Endothelial cell of umbilical vein (primary cell): Measurements from ENCODE around the gene KMT5B. TPM values are rescaled to one million over a fixed set of nuclear protein-coding genes. Genes with fewer than 3 reads are reported as not detected.

ENCODE experiments used
- BruUV-seq: library from RNA; stranded (reverse); fragments of 400-500 nt; replicated peaks from 2 replicates; lab custom pipeline; 2021; lab: Mats Ljungman, UMichigan
- CTCF ChIA-PET: fragments of 300-600, 350-600 bp; sonication (Branson Sonifier 250); formaldehyde crosslinking; loops from one replicate; lab custom pipeline; 2021; ENCODE audit warnings: antibody characterized with exemption, inconsistent platforms; lab: Charles Lee
- POLR2A ChIA-PET: fragments of 300-600, 350-600 bp; sonication (Branson Sonifier 250); formaldehyde crosslinking; loops from one replicate; lab custom pipeline; 2021; ENCODE audit warnings: antibody characterized with exemption, inconsistent platforms; lab: Charles Lee
- DNase-seq: peaks from one replicate; pipeline ENCODE4 v3.0.0-alpha.2; 2011; ENCODE audit warnings: low read depth, low spot score
- FAIRE-seq: peaks from 2 replicates; lab custom pipeline; 2011; peaks lifted over from hg19 to GRCh38; lab: Jason Lieb, UNC
- H2AFZ ChIP-seq: 2 replicates; pipeline ENCODE4 v1.6.0; 2012; ENCODE audit warnings: low read depth, low read length, control low read depth, inconsistent platforms
- H3K27ac ChIP-seq: 2 replicates; pipeline ENCODE4 v1.5.1; 2011; ENCODE audit warnings: low read depth, mild to moderate bottlenecking, control low read depth, low read length, moderate library complexity; ENCODE audit not compliant: insufficient read depth
- H3K27me3 ChIP-seq, 2 experiments: 2 replicates each; pipeline versions ENCODE4 v1.6.0 to v1.6.1; 2011; ENCODE audit warnings: low read length in 2 of 2, mixed read lengths in 1 of 2; ENCODE audit not compliant: control insufficient read depth in 2 of 2, insufficient read depth in 2 of 2
- H3K36me3 ChIP-seq, 2 experiments: 2 replicates in 1 of 2; 3 replicates in 1 of 2; pipeline ENCODE4 v1.5.1; 2011; ENCODE audit warnings: low read length in 2 of 2, mild to moderate bottlenecking in 1 of 2, moderate library complexity in 1 of 2; ENCODE audit not compliant: control insufficient read depth in 2 of 2, insufficient read depth in 2 of 2; ENCODE audit errors: extremely low read depth in 1 of 2
- H3K4me1 ChIP-seq: 3 replicates; pipeline ENCODE4 v1.5.1; 2011; ENCODE audit warnings: mild to moderate bottlenecking, low read length; ENCODE audit not compliant: control insufficient read depth, insufficient read depth; ENCODE audit errors: extremely low read depth
- H3K4me2 ChIP-seq: 2 replicates; pipeline ENCODE4 v1.6.1; 2011; ENCODE audit warnings: low read length, control low read depth, mixed read lengths; ENCODE audit not compliant: insufficient read depth
- H3K4me3 ChIP-seq, 3 experiments: fragments of 200-600 bp in 1 of 3; sonication (generic), shearing (Covaris generic) in 1 of 3; replicated peaks in 1 of 3; 2 replicates each; pipeline ENCODE4 v1.5.1; 2011 to 2016; ENCODE audit warnings: control low read depth in 3 of 3, low read length in 3 of 3, mild to moderate bottlenecking in 2 of 3, inconsistent platforms in 1 of 3, low read depth in 1 of 3, moderate library complexity in 1 of 3; ENCODE audit not compliant: insufficient read depth in 1 of 3
- H3K79me2 ChIP-seq: 2 replicates; pipeline ENCODE4 v1.6.0; 2012; ENCODE audit warnings: low read length, inconsistent platforms; ENCODE audit not compliant: control insufficient read depth, insufficient read depth
- H3K9ac ChIP-seq: replicated peaks from 2 replicates; pipeline ENCODE3; 2011; ENCODE audit warnings: low read length, control low read depth; ENCODE audit not compliant: insufficient read depth; ENCODE audit errors: extremely low read depth
- H3K9me1 ChIP-seq: replicated peaks from 3 replicates; pipeline ENCODE4 v1.6.0; 2011; ENCODE audit warnings: mild to moderate bottlenecking, low read length; ENCODE audit not compliant: control insufficient read depth, insufficient read depth; ENCODE audit errors: extremely low read depth
- H3K9me3 ChIP-seq: replicated peaks from 2 replicates; pipeline ENCODE4 v1.5.1; 2012; ENCODE audit warnings: low read length, inconsistent platforms; ENCODE audit not compliant: control insufficient read depth, insufficient read depth
- H4K20me1 ChIP-seq: replicated peaks from 2 replicates; pipeline ENCODE3; 2011; ENCODE audit warnings: mild to moderate bottlenecking, low read length; ENCODE audit not compliant: control insufficient read depth, insufficient read depth; ENCODE audit errors: extremely low read depth
- CTCF ChIP-seq, 2 donors: IDR thresholded peaks; 1 replicate in 1 of 2; 2 replicates in 1 of 2; pipeline ENCODE4 v1.5.1; 2011; ENCODE audit warnings: low read length in 2 of 2, mild to moderate bottlenecking in 2 of 2, moderate library complexity in 2 of 2, control low read depth in 1 of 2, inconsistent platforms in 1 of 2, low read depth in 1 of 2; ENCODE audit not compliant: insufficient read depth in 1 of 2; ENCODE audit errors: extremely low read depth in 1 of 2
- EZH2 ChIP-seq: IDR thresholded peaks from 2 replicates; pipeline ENCODE4 v1.6.1; 2012; ENCODE audit warnings: borderline replicate concordance, low read depth, mild to moderate bottlenecking, moderate library complexity, low read length, inconsistent platforms; ENCODE audit not compliant: severe bottlenecking
- JUN ChIP-seq: IDR thresholded peaks from 2 replicates; pipeline ENCODE4 v1.6.1; 2011; ENCODE audit warnings: borderline replicate concordance, low read depth; ENCODE audit not compliant: insufficient read length, insufficient read depth
- POLR2A ChIP-seq: IDR thresholded peaks from 2 replicates; pipeline ENCODE4 v1.6.1; 2012; ENCODE audit warnings: low read depth, mild to moderate bottlenecking, control low read depth, low read length
- POLR2AphosphoS5 ChIP-seq: IDR thresholded peaks from 2 replicates; pipeline ENCODE4 v1.6.1; 2012; ENCODE audit warnings: low read depth, mild to moderate bottlenecking, control low read depth, low read length, moderate library complexity; ENCODE audit not compliant: insufficient read depth
- dilution Hi-C: fragments of 300-500 bp; cut with MboI; formaldehyde crosslinking; loops from one replicate; pipeline ENCODE4 v1.15.0; 2019; ENCODE audit warnings: low sequenced_read_pairs; ENCODE audit not compliant: extremely low pct_ligation_motif_present
- intact Hi-C: fragments of 100-400 bp; cut with micrococcal nuclease; formaldehyde crosslinking; loops from one replicate; pipeline ENCODE4 v1.10.0; 2022
- polyA plus RNA-seq, 4 experiments: library from polyadenylated mRNA; depleted of rRNA in 3 of 4; stranded (reverse) in 3 of 4; unstranded in 1 of 4; fragments of >200 nt; gene quantifications; 2 replicates each; pipeline versions ENCODE4 v1.2.1 to v1.2.3, GENCODE V29; 2011 to 2012; ENCODE audit warnings: missing spikeins in 1 of 4
- total RNA-seq: library from RNA; stranded (reverse); gene quantifications from 2 replicates; pipeline ENCODE4 v1.2.3, GENCODE V29; 2021

The KMT5B gene
- total and polyA plus RNA-seq, 2 donors (not counting 3 experiments of a cell fraction or from before 2014, with no cell fraction given): 10.1 to 36.3 TPM

GRCh38 chr11:68257477-68258362, 44.6 kb upstream of the KMT5B start:
- Histone ChIP-seq H3K9ac (no peak overlapping the region), H3K9me3 (no peaks in the 10 kb centered on the region), H3K36me3 (peaks cover 0 to 12% of the 10 kb centered on the region in 2 experiments), H4K20me1 (no peaks in the 10 kb centered on the region), H3K27me3 (no peaks in the 10 kb centered on the region), H3K4me1 (peaks cover 2% of the 10 kb centered on the region), H3K9me1 (no peaks in the 10 kb centered on the region), H3K79me2 (no peaks in the 10 kb centered on the region), H3K4me2 (no peak overlapping the region), H3K27ac (no peak overlapping the region), H3K4me3 (no peak overlapping the region), H2AFZ (peak overlapping the region; percentile 75)
- no peak for TF ChIP-seq POLR2AphosphoS5
- TF ChIP-seq POLR2A: no peak
- TF ChIP-seq EZH2: no peak
- no peak for TF ChIP-seq JUN
- peak; percentile 69 to 87 for TF ChIP-seq CTCF (IDR thresholded peaks at IDR 0.05; ENCODE audit: extremely low read depth in 1 of 2, insufficient read depth in 1 of 2, low read depth in 1 of 2, low read length in 2 of 2)
- peak; percentile 94 for FAIRE-seq
- peak; percentile 78 for DNase-seq
- dilution Hi-C loops: no loop called here
- no TSS peak for BruUV-seq
- intact Hi-C loops: loop anchor here (1.0 to 2.0 kb wide), 6 partner anchors 15 to 190 kb away; no protein-coding TSS in a partner anchor
- CTCF ChIA-PET: interaction anchor here (0.5 to 6.3 kb wide), 37 partner anchors 9 to 1740 kb away, joined by 3 to 152 read pairs (median 4); partner anchors contain the start of gene C11orf24
- POLR2A ChIA-PET: no interaction called here
